Measurements from ENCODE around the gene SCO2. TPM values are rescaled to one million over a fixed set of nuclear protein-coding genes. Genes with fewer than 3 reads are reported as not detected.

SCO2 gene
- polyA plus RNA-seq, 3 donors, result 39.5 to 101 (median 69.6) TPM

GRCh38 chr22:50473855-50474671 lies 51.3 kb downstream of the SCO2 start:
- TF ChIP-seq CTCF (IDR thresholded peaks at IDR 0.05), result no peak

More at GRCh38 chr22:50473855-50474671, 51.3 kb downstream of the SCO2 start:
- H3K4me2 ChIP-seq (replicated peaks; ENCODE audit: extremely low read depth, low read length, poor library complexity, severe bottlenecking), result peak overlapping the region; percentile 98
- H3K27me3 ChIP-seq (ENCODE audit: control insufficient read depth in 2 of 2, insufficient read depth in 2 of 2, low read length in 2 of 2), result peaks cover 0 to 10% of the 10 kb centered on the region in 2 donors
- H3K36me3 ChIP-seq (replicated peaks in 1 of 2; ENCODE audit: control insufficient read depth in 1 of 2, insufficient read depth in 2 of 2, low read length in 2 of 2), result no peaks in the 10 kb centered on the region
- peak overlapping the region in 1 of 2 donors; percentile 26 for H3K27ac ChIP-seq (ENCODE audit: low read depth in 1 of 2, low read length in 2 of 2)
- H3K4me1 ChIP-seq (ENCODE audit: control insufficient read depth in 1 of 2, insufficient read depth in 2 of 2, low read length in 2 of 2), result peaks cover 45 to 57% of the 10 kb centered on the region in 2 donors
- 12% methylated on average over 49 of the region's 62 CpGs for WGBS (ENCODE audit: insufficient coverage)
- H2AFZ ChIP-seq (ENCODE audit: insufficient read depth, low read depth, low read length, poor library complexity, severe bottlenecking), result peak overlapping the region; percentile 61
- H4K20me1 ChIP-seq (ENCODE audit: insufficient read depth, low read length), result peaks cover 53% of the 10 kb centered on the region
- intact Hi-C loops (cut with micrococcal nuclease), result loop anchor here in 1 of 2 donors (5.0 kb wide), 1 partner anchor 148 kb away; no protein-coding TSS in a partner anchor
- DNase-seq, result no peak
- H3K9me3 Mint-ChIP-seq, result no peaks in the 10 kb centered on the region
- peak overlapping the region in 6 of 7 donors; percentile 11 to 88 (median 72) for H3K27ac Mint-ChIP-seq
- H3K79me2 ChIP-seq (ENCODE audit: insufficient read depth, low read length), result peaks cover 52% of the 10 kb centered on the region
- peak overlapping the region; percentile 76 for H3K9ac ChIP-seq (ENCODE audit: insufficient read depth, low read length, poor library complexity, severe bottlenecking)
- peaks cover 2 to 8% of the 10 kb centered on the region in 2 donors for H3K36me3 Mint-ChIP-seq
- H3K4me3 ChIP-seq (replicated peaks in 1 of 3; ENCODE audit: low read depth in 2 of 3, low read length in 3 of 3), result peak overlapping the region; percentile 45 to 85 (median 49)
- no peaks in the 10 kb centered on the region for H3K9me3 ChIP-seq (replicated peaks in 1 of 2; ENCODE audit: control insufficient read depth in 1 of 2, insufficient read depth in 1 of 2, low read length in 2 of 2)
- H3K4me1 Mint-ChIP-seq, result peaks cover 54% of the 10 kb centered on the region
- peaks cover 11 to 32% (median 21%) of the 10 kb centered on the region in 3 donors for H3K27me3 Mint-ChIP-seq (ENCODE audit: low read depth in 3 of 3)
- peak overlapping the region; percentile 90 to 97 for H3K4me3 Mint-ChIP-seq

Other genes with a start within 250 kb of the SCO2 start
- gene PLXNB2, start 218.0 kb downstream of the SCO2 start, polyA plus RNA-seq, result 100 to 1,000 TPM in 1 of 3 donors, 10 to 100 TPM in 2; 38.2 to 368 (median 70.5) TPM
- 10 to 100 TPM in 1 of 3 donors, 1 to 10 TPM in 2; 1.7 to 10.6 (median 2.1) TPM for gene DENND6B, start 198.6 kb downstream of the SCO2 start, polyA plus RNA-seq
- 10 to 100 TPM in 2 of 3 donors, 1 to 10 TPM in 1; 9.1 to 74.5 (median 10.3) TPM for gene PPP6R2, start 182.3 kb downstream of the SCO2 start, polyA plus RNA-seq
- gene SBF1, start 50.6 kb downstream of the SCO2 start, polyA plus RNA-seq, result 10 to 100 TPM in 1 of 3 donors, 1 to 10 TPM in 2; 4.0 to 45.9 (median 6.2) TPM
- under 1 TPM in 1 of 3 donors, not detected in 2; 0.05 TPM for gene ADM2, start 44.1 kb downstream of the SCO2 start, polyA plus RNA-seq
- gene MIOX, start 38.7 kb downstream of the SCO2 start, polyA plus RNA-seq, result not detected
- gene LMF2, start 17.9 kb downstream of the SCO2 start, polyA plus RNA-seq, result 100 to 1,000 TPM in 1 of 3 donors, 10 to 100 TPM in 2; 15.0 to 145 (median 16.6) TPM
- gene NCAPH2, start 17.4 kb downstream of the SCO2 start, polyA plus RNA-seq, result 10 to 100 TPM; 12.5 to 23.6 (median 18.1) TPM
- 100 to 1,000 TPM; 787 to 994 (median 955) TPM for gene TYMP, start 4.4 kb upstream of the SCO2 start, polyA plus RNA-seq
- gene KLHDC7B, start 20.3 kb upstream of the SCO2 start, polyA plus RNA-seq, result 1 to 10 TPM in 2 of 3 donors, under 1 TPM in 1; 0.88 to 4.3 (median 1.4) TPM
- 1 to 10 TPM in 2 of 3 donors, not detected in 1; 1.9 to 3.1 TPM for gene SYCE3, start 37.3 kb upstream of the SCO2 start, polyA plus RNA-seq
- gene CPT1B, start 52.8 kb upstream of the SCO2 start, polyA plus RNA-seq, result 10 to 100 TPM in 1 of 3 donors, under 1 TPM in 1, not detected in 1; 0.18 to 66.9 TPM
- gene CHKB, start 57.3 kb upstream of the SCO2 start, polyA plus RNA-seq, result 100 to 1,000 TPM in 1 of 3 donors, 10 to 100 TPM in 2; 29.1 to 286 (median 31.3) TPM
- gene MAPK8IP2, start 75.2 kb upstream of the SCO2 start, polyA plus RNA-seq, result under 1 TPM in 1 of 3 donors, not detected in 2; 0.17 TPM
- gene ARSA, start 102.6 kb upstream of the SCO2 start, polyA plus RNA-seq, result 10 to 100 TPM; 11.9 to 85.2 (median 12.1) TPM
- gene SHANK3, start 147.2 kb upstream of the SCO2 start, polyA plus RNA-seq, result not detected
- gene ACR, start 212.6 kb upstream of the SCO2 start, polyA plus RNA-seq, result not detected